Left lung (tissue), 10 donors: ENCODE data around the gene RNF103. TPM values are rescaled to one million over a fixed set of nuclear protein-coding genes. Genes with fewer than 3 reads are reported as not detected.

Source experiments
- ATAC-seq: fragments of 200-7000 bp; cut with Tn5 transposase; one replicate; pipeline ENCODE4 v1.9.1; 2020; ENCODE audit warnings: moderate library complexity
- DNase-seq, 4 donors: peaks; one replicate each; pipeline ENCODE4 v3.0.0-alpha.2; 2013 to 2020
- H3K27ac ChIP-seq, 2 donors: fragments of 200-600 bp; sonication (generic) in 1 of 2; one replicate each; pipeline versions ENCODE4 v1.5.0 to v1.8.0; 2020 to 2021
- H3K27me3 ChIP-seq, 2 donors: fragments of 200-600 bp; sonication (generic) in 1 of 2; one replicate each; pipeline versions ENCODE4 v1.5.0 to v1.8.0; 2020 to 2021
- H3K36me3 ChIP-seq, 2 donors: fragments of 200-600 bp; sonication (generic) in 1 of 2; one replicate each; pipeline versions ENCODE4 v1.5.0 to v1.8.0; 2020 to 2021
- H3K4me1 ChIP-seq, 2 donors: fragments of 200-600 bp; one replicate each; pipeline ENCODE4 v1.8.0; 2021
- H3K4me3 ChIP-seq, 2 donors: fragments of 200-600 bp; sonication (generic) in 1 of 2; one replicate each; pipeline versions ENCODE4 v1.5.0 to v1.8.0; 2020 to 2021; ENCODE audit warnings: mild to moderate bottlenecking in 1 of 2
- H3K9me3 ChIP-seq, 2 donors: fragments of 200-600 bp; sonication (generic) in 1 of 2; one replicate each; pipeline versions ENCODE4 v1.5.0 to v1.8.0; 2020 to 2021
- CTCF ChIP-seq, 2 donors: fragments of 200-600 bp; sonication (generic) in 1 of 2; IDR thresholded peaks; one replicate each; pipeline versions ENCODE4 v1.5.0 to v1.8.0; 2021; ENCODE audit warnings: antibody characterized with exemption in 2 of 2
- intact Hi-C, 2 donors: fragments of 100-400 bp; cut with DNase I; formaldehyde crosslinking; loops; one replicate each; pipeline versions ENCODE4 v1.11.2 to v1.14.2; 2022
- polyA plus RNA-seq, 6 donors: library from polyadenylated mRNA; unstranded; fragments of 120-200 nt; gene quantifications; one replicate each; pipeline ENCODE4 v1.2.1, GENCODE V29; 2013; ENCODE audit not compliant: insufficient read length in 6 of 6
- total RNA-seq, 2 donors: library from RNA; stranded (reverse); fragmentation: NEBNext Ultra II Directional; extraction: Animal tissue kit (Norgen Biotek cat#: 25700); gene quantifications; one replicate each; pipeline ENCODE4 v1.2.1, GENCODE V29; 2021
- donor health status: DM: no; HTN: yes; CAD: no.
- donor health status: DM: no; HTN: no; CAD: no.

The RNF103 gene
- total and polyA plus RNA-seq, 8 donors: 21.6 to 46.5 (median 38.8) TPM

GRCh38 chr2:86584151-86584913, 39.3 kb downstream of the RNF103 start:
- Histone ChIP-seq H3K4me3 (no peak overlapping the region), H3K9me3 (no peaks in the 10 kb centered on the region), H3K4me1 (peaks cover 0 to 8% of the 10 kb centered on the region in 2 donors), H3K27me3 (no peaks in the 10 kb centered on the region), H3K36me3 (no peaks in the 10 kb centered on the region), H3K27ac (peak overlapping the region in 1 of 2 donors; percentile 40)
- intact Hi-C loops: no loop called here
- ATAC-seq (peak; percentile 46), DNase-seq (no peak)
- TF ChIP-seq CTCF (IDR thresholded peaks at IDR 0.05): no peak

- Histone ChIP-seq H3K27me3 (no peaks in the 10 kb centered on the region), H3K9me3 (peaks cover 0 to 4% of the 10 kb centered on the region in 2 donors), H3K4me3 (no peak overlapping the region), H3K4me1 (peaks cover 0 to 8% of the 10 kb centered on the region in 2 donors), H3K27ac (no peak overlapping the region), H3K36me3 (no peaks in the 10 kb centered on the region)
- no peak for ATAC-seq
- DNase-seq: no peak
- intact Hi-C loops: no loop called here
- no peak for TF ChIP-seq CTCF (IDR thresholded peaks at IDR 0.05)
These were observed 43.1 kb downstream of the RNF103 start for GRCh38 chr2:86580560-86580959.

GRCh38 chr2:86577817-86578456, 45.7 kb downstream of the RNF103 start:
- TF ChIP-seq CTCF (IDR thresholded peaks at IDR 0.05): no peak
- Histone ChIP-seq H3K9me3 (peaks cover 0 to 4% of the 10 kb centered on the region in 2 donors), H3K27me3 (no peaks in the 10 kb centered on the region), H3K4me1 (no peaks in the 10 kb centered on the region), H3K27ac (no peak overlapping the region), H3K4me3 (no peak overlapping the region), H3K36me3 (no peaks in the 10 kb centered on the region)
- ATAC-seq: no peak
- intact Hi-C loops: no loop called here
- DNase-seq: no peak

- no peaks in the 10 kb centered on the region for H3K4me1 ChIP-seq
- TF ChIP-seq CTCF (IDR thresholded peaks at IDR 0.05): no peak
- no peaks in the 10 kb centered on the region for H3K36me3 ChIP-seq
- DNase-seq: no peak
- ATAC-seq: no peak
- no peak overlapping the region for H3K27ac ChIP-seq
- no peaks in the 10 kb centered on the region for H3K27me3 ChIP-seq
- no peak overlapping the region for H3K4me3 ChIP-seq
- H3K9me3 ChIP-seq: no peaks in the 10 kb centered on the region
- intact Hi-C loops: no loop called here
These were observed 53.6 kb downstream of the RNF103 start for GRCh38 chr2:86570059-86570458.

- H3K4me3 ChIP-seq: no peak overlapping the region
- no peak overlapping the region for H3K27ac ChIP-seq
- DNase-seq: no peak
- no peak for ATAC-seq
- intact Hi-C loops: no loop called here
- no peaks in the 10 kb centered on the region for H3K36me3 ChIP-seq
- H3K27me3 ChIP-seq: no peaks in the 10 kb centered on the region
- TF ChIP-seq CTCF (IDR thresholded peaks at IDR 0.05): no peak
- H3K9me3 ChIP-seq: no peaks in the 10 kb centered on the region
- peaks cover 0 to 9% of the 10 kb centered on the region in 2 donors for H3K4me1 ChIP-seq
These were observed 56.9 kb downstream of the RNF103 start for GRCh38 chr2:86566821-86567190.
